Thoracic aorta (tissue), 2 donors: ENCODE results near the gene UNC119. TPM values are rescaled to one million over a fixed set of nuclear protein-coding genes. Genes with fewer than 3 reads are reported as not detected.

ENCODE experiments used
- ATAC-seq: fragments of 150-250 bp; one replicate; pipeline ENCODE4 v1.8.0; 2017; ENCODE audit warnings: low read depth; ENCODE audit not compliant: insufficient number of reproducible peaks, low FRiP score
- DNase-seq: peaks from one replicate; pipeline ENCODE4 v3.0.0-alpha.2; 2020; ENCODE audit warnings: low spot score
- H3K27ac ChIP-seq, 2 donors: fragments of 200-600 bp; sonication (generic); 1 replicate in 1 of 2; 2 replicates in 1 of 2; pipeline ENCODE4 v1.5.1; 2016; ENCODE audit warnings: mild to moderate bottlenecking in 2 of 2, moderate library complexity in 2 of 2
- H3K27me3 ChIP-seq: fragments of 200-600 bp; sonication (generic); replicated peaks from 2 replicates; pipeline ENCODE4 v1.6.0; 2016; ENCODE audit warnings: mild to moderate bottlenecking; ENCODE audit not compliant: insufficient read depth
- H3K36me3 ChIP-seq: fragments of 200-600 bp; sonication (generic); one replicate; pipeline ENCODE4 v1.5.1; 2016
- H3K4me1 ChIP-seq, 2 donors: fragments of 200-600 bp; sonication (generic); 1 replicate in 1 of 2; 2 replicates in 1 of 2; pipeline versions ENCODE4 v1.5.1 to v1.6.0; 2016; ENCODE audit warnings: low read depth in 2 of 2, mild to moderate bottlenecking in 1 of 2; ENCODE audit not compliant: control insufficient read depth in 1 of 2
- H3K4me3 ChIP-seq: fragments of 200-600 bp; sonication (generic); 2 replicates; pipeline ENCODE4 v1.5.1; 2016; ENCODE audit warnings: mild to moderate bottlenecking
- H3K9me3 ChIP-seq: fragments of 200-600 bp; sonication (generic); 2 replicates; pipeline ENCODE4 v1.5.1; 2016
- CTCF ChIP-seq: fragments of 200-600 bp; sonication (generic); IDR thresholded peaks from one replicate; pipeline ENCODE4 v1.5.1; 2019; ENCODE audit warnings: antibody characterized with exemption
- total RNA-seq, 2 donors: library from RNA; depleted of rRNA; stranded (reverse); fragments of >200 nt; gene quantifications; one replicate each; pipeline versions ENCODE4 v1.1.0 to v1.2.3, GENCODE V29; 2016

The UNC119 gene
- total RNA-seq, 2 donors from 2014 or later = 27.8 to 34.9 TPM

- H3K9me3 ChIP-seq = no peaks in the 10 kb centered on the region
- no peak for DNase-seq
- H3K4me1 ChIP-seq = no peaks in the 10 kb centered on the region
Observed at GRCh38 chr17:28533091-28533807, 19.2 kb downstream of the UNC119 start.

GRCh38 chr17:28532050-28532960, 20.1 kb downstream of the UNC119 start:
- Histone ChIP-seq H3K4me1 (no peaks in the 10 kb centered on the region), H3K27ac (no peak overlapping the region)
- no peak for ATAC-seq

More at GRCh38 chr17:28533091-28533807, 19.2 kb downstream of the UNC119 start:
- no peak for ATAC-seq
- H3K4me3 ChIP-seq = no peak overlapping the region
- no peaks in the 10 kb centered on the region for H3K27me3 ChIP-seq
- no peak overlapping the region for H3K27ac ChIP-seq
- no peaks in the 10 kb centered on the region for H3K36me3 ChIP-seq
- no peak for TF ChIP-seq CTCF

GRCh38 chr17:28530926-28531325, 21.5 kb downstream of the UNC119 start:
- no peak for TF ChIP-seq CTCF
- Histone ChIP-seq H3K4me1 (peaks cover 0 to 2% of the 10 kb centered on the region in 2 donors), H3K4me3 (no peak overlapping the region), H3K27me3 (no peaks in the 10 kb centered on the region), H3K36me3 (no peaks in the 10 kb centered on the region), H3K27ac (no peak overlapping the region), H3K9me3 (no peaks in the 10 kb centered on the region)
- no peak for DNase-seq
- no peak for ATAC-seq

More at GRCh38 chr17:28532050-28532960, 20.1 kb downstream of the UNC119 start:
- Histone ChIP-seq H3K36me3 (no peaks in the 10 kb centered on the region), H3K9me3 (no peaks in the 10 kb centered on the region), H3K27me3 (no peaks in the 10 kb centered on the region), H3K4me3 (no peak overlapping the region)
- TF ChIP-seq CTCF = no peak
- DNase-seq = no peak

GRCh38 chr17:28530250-28530649, 22.2 kb downstream of the UNC119 start:
- H3K4me1 ChIP-seq = peaks cover 2 to 9% of the 10 kb centered on the region in 2 donors

More at GRCh38 chr17:28530250-28530649, 22.2 kb downstream of the UNC119 start:
- no peak overlapping the region for H3K27ac ChIP-seq
- DNase-seq = no peak
- H3K9me3 ChIP-seq = no peaks in the 10 kb centered on the region
- no peak for ATAC-seq
- no peak overlapping the region for H3K4me3 ChIP-seq
- H3K36me3 ChIP-seq = no peaks in the 10 kb centered on the region
- H3K27me3 ChIP-seq = no peaks in the 10 kb centered on the region
- TF ChIP-seq CTCF = no peak
